Measurements from ENCODE around the gene ATCAY.
A peak's percentile ranks its signal among the peaks of the same experiment; 100 is the strongest.
"Not testable (repeated sequence)": the region's sequence is repeated elsewhere in the genome, so short reads cannot be mapped to it uniquely, and the experiment has no call there.

ATCAY gene

GRCh38 chr19:3857449-3858003 is 23.0 kb upstream of the ATCAY start:
- DNase-seq = no peak

- no peak for DNase-seq
These were observed 20.0 kb upstream of the ATCAY start for GRCh38 chr19:3860499-3860898.

GRCh38 chr19:3862826-3863500 is 17.5 kb upstream of the ATCAY start:
- no peak for DNase-seq

- DNase-seq = no peak
These were observed 16.8 kb upstream of the ATCAY start for GRCh38 chr19:3863648-3864047.

GRCh38 chr19:3866910-3867638 is 13.4 kb upstream of the ATCAY start:
- peak; percentile 3 for DNase-seq

GRCh38 chr19:3867971-3868769 is 12.3 kb upstream of the ATCAY start:
- peak; percentile 13 for DNase-seq

GRCh38 chr19:3868770-3869456 is 11.6 kb upstream of the ATCAY start, which contains the start of gene ZFR2:
TSS of gene ZFR2 (minus strand) at chr19:3869038. CDS start at chr19:3869017, 21 bp downstream.
- DNase-seq = peak; percentile 75

GRCh38 chr19:3873151-3873550 is 7.3 kb upstream of the ATCAY start:
- no peak for DNase-seq

- not testable (repeated sequence) for DNase-seq
These were observed 5.8 kb upstream of the ATCAY start for GRCh38 chr19:3874695-3875094.

GRCh38 chr19:3879656-3880055 is 829 bp upstream of the ATCAY start:
- no peak for DNase-seq

GRCh38 chr19:3881272-3882040 is 971 bp downstream of the ATCAY start:
- peak; percentile 55 for DNase-seq

GRCh38 chr19:3882041-3882384 is 1.5 kb downstream of the ATCAY start:
- DNase-seq = no peak

- DNase-seq = no peak
These were observed 10.1 kb downstream of the ATCAY start for GRCh38 chr19:3890591-3890990.

- no peak for DNase-seq
These were observed 13.2 kb downstream of the ATCAY start for GRCh38 chr19:3893509-3894179.

GRCh38 chr19:3894959-3895358 is 14.5 kb downstream of the ATCAY start:
- DNase-seq = not testable (repeated sequence)

- no peak for DNase-seq
These were observed 15.3 kb downstream of the ATCAY start for GRCh38 chr19:3895788-3896187.

- no peak for DNase-seq
These were observed 17.5 kb downstream of the ATCAY start for GRCh38 chr19:3897936-3898335.

- DNase-seq = no peak
These were observed 17.9 kb downstream of the ATCAY start for GRCh38 chr19:3898426-3898825.

GRCh38 chr19:3899531-3900294 is 19.2 kb downstream of the ATCAY start:
- no peak for DNase-seq

GRCh38 chr19:3902317-3902973 is 22.0 kb downstream of the ATCAY start:
- DNase-seq = no peak

All from eye (tissue), 1 donor.